Measurements from ENCODE around the gene COL4A2. TPM values are rescaled to one million over a fixed set of nuclear protein-coding genes. Genes with fewer than 3 reads are reported as not detected.

Gene COL4A2
- total and polyA plus RNA-seq, 2 experiments from 2014 or later, result 146 to 455 TPM

DNA sequence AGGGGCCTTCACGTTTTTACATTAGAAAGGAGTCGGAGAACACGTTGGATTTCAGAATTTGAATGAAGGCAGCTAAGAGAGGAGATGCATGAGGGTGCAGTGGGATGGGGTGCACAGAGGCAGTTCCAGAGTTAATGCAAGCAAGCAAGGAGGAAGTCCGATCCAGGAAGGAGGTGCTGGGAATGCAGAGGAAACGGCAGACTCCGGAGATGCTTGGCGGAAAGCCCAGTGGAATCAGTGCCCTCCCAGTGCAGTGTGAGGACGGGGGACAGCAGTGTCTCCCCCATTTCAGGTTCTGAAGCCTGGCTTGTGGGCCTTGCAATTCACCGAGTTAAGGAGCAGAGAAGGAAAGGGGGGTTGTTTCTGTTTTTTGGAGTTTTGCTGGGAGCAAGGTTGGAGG is 100.4 kb downstream of the COL4A2 start:
- no peaks in the 10 kb centered on the region for H3K36me3 ChIP-seq (ENCODE audit: low read depth)
- peaks cover 53% of the 10 kb centered on the region for H3K4me1 ChIP-seq (ENCODE audit: insufficient read depth)
- H3F3A ChIP-seq (ENCODE audit: insufficient read depth), result peaks cover 56% of the 10 kb centered on the region
- H3K79me2 ChIP-seq (ENCODE audit: insufficient read depth), result no peaks in the 10 kb centered on the region
- no peak for DNase-seq
- H3K9me3 ChIP-seq (ENCODE audit: low read depth), result no peaks in the 10 kb centered on the region
- no peaks in the 10 kb centered on the region for H3K27me3 ChIP-seq (replicated peaks; ENCODE audit: insufficient read depth)
- no peak overlapping the region for H3K27ac ChIP-seq
- no peak overlapping the region for H3K9ac ChIP-seq
- in situ Hi-C loops (cut with MboI), result no loop called here
- no peak overlapping the region for H2AFZ ChIP-seq
- no peaks in the 10 kb centered on the region for H4K20me1 ChIP-seq (ENCODE audit: insufficient read depth)
- no peak overlapping the region for H3K4me2 ChIP-seq (ENCODE audit: unreplicated experiment)
- TF ChIP-seq EZH2phosphoT487 (IDR thresholded peaks at IDR 0.05; ENCODE audit: insufficient read depth, low read depth) (no peak), EZH2 (IDR thresholded peaks at IDR 0.05; ENCODE audit: insufficient read depth, poor library complexity, severe bottlenecking) (no peak)
- no peak overlapping the region for H3K4me3 ChIP-seq
- WGBS, 2 experiments (ENCODE audit: low coverage in 1 of 2, low lambda C conversion rate in 2 of 2, missing lambda C conversion rate in 2 of 2), result 70 to 73% methylated on average over 9 of the region's 9 CpGs
- H3K9me2 ChIP-seq (ENCODE audit: insufficient read depth), result no peaks in the 10 kb centered on the region

DNA sequence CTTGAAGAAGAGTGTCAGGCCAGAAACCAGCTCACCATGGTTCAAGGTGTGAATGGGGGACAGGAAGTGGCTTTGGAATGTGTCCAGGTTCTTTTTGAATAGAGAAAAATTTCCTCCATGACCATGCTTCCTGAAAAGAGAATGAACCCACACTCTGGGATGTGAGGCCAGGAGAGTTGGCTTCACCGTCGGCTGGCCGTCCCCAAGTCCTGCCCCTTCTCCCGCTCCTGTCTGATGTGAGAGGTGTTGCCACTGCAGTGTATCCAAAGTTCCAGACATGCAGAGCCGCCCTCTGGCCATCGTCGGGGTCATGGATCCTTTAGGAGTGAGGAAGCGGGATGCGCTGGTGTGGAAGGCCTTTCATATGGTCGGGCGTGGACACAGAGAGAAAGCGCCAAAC is 101.2 kb downstream of the COL4A2 start:
- WGBS, 2 experiments (ENCODE audit: low coverage in 1 of 2, low lambda C conversion rate in 2 of 2, missing lambda C conversion rate in 2 of 2), result 97 to 98% methylated on average over 12 of the region's 12 CpGs
- H3K9me3 ChIP-seq (ENCODE audit: low read depth), result no peaks in the 10 kb centered on the region
- in situ Hi-C loops (cut with MboI), result no loop called here
- H3K4me2 ChIP-seq (ENCODE audit: unreplicated experiment), result no peak overlapping the region
- no peak overlapping the region for H3K27ac ChIP-seq
- H3K4me3 ChIP-seq, result no peak overlapping the region
- no peak for DNase-seq
- H3F3A ChIP-seq (ENCODE audit: insufficient read depth), result peaks cover 50% of the 10 kb centered on the region
- no peaks in the 10 kb centered on the region for H3K36me3 ChIP-seq (ENCODE audit: low read depth)
- H3K9me2 ChIP-seq (ENCODE audit: insufficient read depth), result no peaks in the 10 kb centered on the region
- TF ChIP-seq EZH2 (IDR thresholded peaks at IDR 0.05; ENCODE audit: insufficient read depth, poor library complexity, severe bottlenecking) (no peak), EZH2phosphoT487 (IDR thresholded peaks at IDR 0.05; ENCODE audit: insufficient read depth, low read depth) (no peak)
- H3K27me3 ChIP-seq (replicated peaks; ENCODE audit: insufficient read depth), result no peaks in the 10 kb centered on the region
- no peak overlapping the region for H2AFZ ChIP-seq
- no peak overlapping the region for H3K9ac ChIP-seq
- H3K79me2 ChIP-seq (ENCODE audit: insufficient read depth), result no peaks in the 10 kb centered on the region
- no peaks in the 10 kb centered on the region for H4K20me1 ChIP-seq (ENCODE audit: insufficient read depth)
- H3K4me1 ChIP-seq (ENCODE audit: insufficient read depth), result peaks cover 50% of the 10 kb centered on the region

DNA sequence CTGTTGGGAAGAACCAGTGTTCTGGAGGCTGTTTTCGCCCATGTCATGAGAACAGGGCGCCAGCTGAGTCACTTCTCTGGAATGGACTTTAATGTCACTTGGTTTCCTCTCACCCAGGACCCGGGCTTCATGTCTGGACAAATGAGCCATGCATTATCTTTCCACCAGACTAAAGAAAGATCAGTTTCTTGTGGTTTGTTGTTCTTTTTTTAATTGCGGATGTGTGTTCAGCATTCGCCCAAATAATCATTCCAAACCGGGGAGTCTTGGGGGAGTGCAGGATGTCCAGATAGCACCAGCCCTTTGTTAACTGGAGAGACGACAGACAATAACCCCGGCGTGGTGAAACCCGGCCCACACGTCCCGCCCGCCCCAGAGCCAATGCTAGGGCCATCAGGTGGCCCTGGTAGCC is 102.5 kb downstream of the COL4A2 start:
- peaks cover 37% of the 10 kb centered on the region for H3F3A ChIP-seq (ENCODE audit: insufficient read depth)
- no peak for DNase-seq
- 89 to 90% methylated on average over 13 of the region's 13 CpGs for WGBS, 2 experiments (ENCODE audit: low coverage in 1 of 2, low lambda C conversion rate in 2 of 2, missing lambda C conversion rate in 2 of 2)
- H3K9me3 ChIP-seq (ENCODE audit: low read depth), result no peaks in the 10 kb centered on the region
- no peak overlapping the region for H2AFZ ChIP-seq
- H3K4me2 ChIP-seq (ENCODE audit: unreplicated experiment), result no peak overlapping the region
- H3K27ac ChIP-seq, result no peak overlapping the region
- in situ Hi-C loops (cut with MboI), result no loop called here
- no peak for TF ChIP-seq EZH2phosphoT487 (IDR thresholded peaks at IDR 0.05; ENCODE audit: insufficient read depth, low read depth)
- TF ChIP-seq EZH2 (IDR thresholded peaks at IDR 0.05; ENCODE audit: insufficient read depth, poor library complexity, severe bottlenecking), result no peak
- peaks cover 37% of the 10 kb centered on the region for H3K4me1 ChIP-seq (ENCODE audit: insufficient read depth)
- no peaks in the 10 kb centered on the region for H4K20me1 ChIP-seq (ENCODE audit: insufficient read depth)
- no peak overlapping the region for H3K4me3 ChIP-seq
- H3K79me2 ChIP-seq (ENCODE audit: insufficient read depth), result no peaks in the 10 kb centered on the region
- H3K36me3 ChIP-seq (ENCODE audit: low read depth), result no peaks in the 10 kb centered on the region
- no peaks in the 10 kb centered on the region for H3K27me3 ChIP-seq (replicated peaks; ENCODE audit: insufficient read depth)
- no peaks in the 10 kb centered on the region for H3K9me2 ChIP-seq (ENCODE audit: insufficient read depth)
- H3K9ac ChIP-seq, result no peak overlapping the region

DNA sequence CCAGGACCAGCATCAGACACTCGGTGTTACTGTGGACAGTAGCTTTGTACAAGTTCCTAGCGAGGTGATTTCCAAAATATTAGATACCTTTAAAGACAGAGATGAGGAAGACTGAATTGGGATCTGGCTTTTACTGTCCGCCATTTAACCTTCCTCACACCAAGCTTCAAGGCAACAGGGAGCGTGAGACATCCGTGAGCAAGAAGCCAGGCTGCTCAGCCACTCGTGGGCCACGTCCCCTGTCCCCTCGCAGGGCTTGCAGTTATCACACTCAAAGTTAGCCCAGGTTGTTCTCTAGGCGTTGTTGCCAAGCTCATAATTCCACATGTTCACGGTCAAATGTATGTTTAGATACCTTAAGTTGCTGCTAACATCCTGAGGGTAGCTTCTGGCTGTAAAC is 102.9 kb downstream of the COL4A2 start:
- no peak overlapping the region for H3K4me3 ChIP-seq
- H2AFZ ChIP-seq, result no peak overlapping the region
- 87 to 88% methylated on average over 10 of the region's 10 CpGs for WGBS, 2 experiments (ENCODE audit: low coverage in 1 of 2, low lambda C conversion rate in 2 of 2, missing lambda C conversion rate in 2 of 2)
- no peaks in the 10 kb centered on the region for H3K36me3 ChIP-seq (ENCODE audit: low read depth)
- no peak for DNase-seq
- TF ChIP-seq EZH2phosphoT487 (IDR thresholded peaks at IDR 0.05; ENCODE audit: insufficient read depth, low read depth) (no peak), EZH2 (IDR thresholded peaks at IDR 0.05; ENCODE audit: insufficient read depth, poor library complexity, severe bottlenecking) (no peak)
- no peaks in the 10 kb centered on the region for H3K27me3 ChIP-seq (replicated peaks; ENCODE audit: insufficient read depth)
- H3K9ac ChIP-seq, result no peak overlapping the region
- H3K4me2 ChIP-seq (ENCODE audit: unreplicated experiment), result no peak overlapping the region
- H3F3A ChIP-seq (ENCODE audit: insufficient read depth), result peaks cover 34% of the 10 kb centered on the region
- in situ Hi-C loops (cut with MboI), result loop anchor here (10.0 kb wide), 1 partner anchor 175 kb away; no protein-coding TSS in a partner anchor
- H4K20me1 ChIP-seq (ENCODE audit: insufficient read depth), result no peaks in the 10 kb centered on the region
- H3K79me2 ChIP-seq (ENCODE audit: insufficient read depth), result no peaks in the 10 kb centered on the region
- H3K4me1 ChIP-seq (ENCODE audit: insufficient read depth), result peaks cover 33% of the 10 kb centered on the region
- H3K9me3 ChIP-seq (ENCODE audit: low read depth), result no peaks in the 10 kb centered on the region
- H3K27ac ChIP-seq, result no peak overlapping the region
- no peaks in the 10 kb centered on the region for H3K9me2 ChIP-seq (ENCODE audit: insufficient read depth)
